Left kidney (tissue), 8 donors: Measurements from ENCODE around the gene MAPRE3. TPM values are rescaled to one million over a fixed set of nuclear protein-coding genes. Genes with fewer than 3 reads are reported as not detected.
"Not testable (repeated sequence)": the region's sequence is repeated elsewhere in the genome, so short reads cannot be mapped to it uniquely, and the experiment has no call there.

Experiments
- DNase-seq: peaks from one replicate; pipeline ENCODE4 v3.0.0-alpha.2; 2013
- long read RNA-seq, 8 donors: transcript quantifications; one replicate each; lab custom pipeline, GENCODE V29; 2026
- polyA plus RNA-seq: library from polyadenylated mRNA; unstranded; fragments of 120-200 nt; gene quantifications from one replicate; pipeline ENCODE4 v1.2.1, GENCODE V29; 2013; ENCODE audit not compliant: insufficient read length

Gene MAPRE3
- 12.2 TPM for polyA plus RNA-seq
- long read RNA-seq, donor 1, partial matches to known transcripts = 0 of 3 reads
- long read RNA-seq, donor 1, other reads (novel, unspliced or antisense) = 0 of 3 reads
- long read RNA-seq, donor 2, partial matches to known transcripts = 0 of 7 reads
- long read RNA-seq, donor 2, other reads (novel, unspliced or antisense) = 0 of 7 reads
- long read RNA-seq, donor 3, partial matches to known transcripts = 0 of 1 reads
- long read RNA-seq, donor 3, other reads (novel, unspliced or antisense) = 0 of 1 reads
- long read RNA-seq, donor 4 = 0 reads
- long read RNA-seq, donor 5, transcript MAPRE3-203 (7 exons, 1,801 nt) = major isoform, 5 of 8 reads
- long read RNA-seq, donor 5, partial matches to known transcripts = 0 of 8 reads
- long read RNA-seq, donor 5, other reads (novel, unspliced or antisense) = 0 of 8 reads
- long read RNA-seq, donor 6, partial matches to known transcripts = 14 of 20 reads
- long read RNA-seq, donor 6, other reads (novel, unspliced or antisense) = 0 of 20 reads
- long read RNA-seq, donor 7, partial matches to known transcripts = 0 of 6 reads
- long read RNA-seq, donor 7, other reads (novel, unspliced or antisense) = 0 of 6 reads
- long read RNA-seq, donor 8, partial matches to known transcripts = 0 of 4 reads
- long read RNA-seq, donor 8, other reads (novel, unspliced or antisense) = 0 of 4 reads

- peak; percentile 80 for DNase-seq
Measured at GRCh38 chr2:26970244-26970927, at the start of gene MAPRE3. Gene MAPRE3 (plus strand): TSS chr2:26970637. CDS start chr2:27022219, 51,582 bp downstream.

- DNase-seq = no peak
Measured at GRCh38 chr2:26921323-26921722, 49.1 kb upstream of the MAPRE3 start.

GRCh38 chr2:26922405-26923188 is 47.8 kb upstream of the MAPRE3 start:
- DNase-seq = peak; percentile 33

- DNase-seq = not testable (repeated sequence)
Measured at GRCh38 chr2:26923189-26923466, 47.3 kb upstream of the MAPRE3 start.

GRCh38 chr2:26924731-26925099 is 45.7 kb upstream of the MAPRE3 start:
- DNase-seq = no peak

GRCh38 chr2:26925100-26925791 is 45.2 kb upstream of the MAPRE3 start:
- DNase-seq = no peak

- no peak for DNase-seq
Measured at GRCh38 chr2:26927221-26927620, 43.2 kb upstream of the MAPRE3 start.

- DNase-seq = no peak
Measured at GRCh38 chr2:26932974-26933373, 37.5 kb upstream of the MAPRE3 start.

- DNase-seq = no peak
Measured at GRCh38 chr2:26933431-26934334, 36.8 kb upstream of the MAPRE3 start.

- DNase-seq = no peak
Measured at GRCh38 chr2:26934335-26934724, 36.1 kb upstream of the MAPRE3 start.

- no peak for DNase-seq
Measured at GRCh38 chr2:26934985-26935384, 35.5 kb upstream of the MAPRE3 start.

GRCh38 chr2:26936855-26937254 is 33.6 kb upstream of the MAPRE3 start:
- DNase-seq = no peak

GRCh38 chr2:26938399-26939118 is 31.9 kb upstream of the MAPRE3 start:
- DNase-seq = no peak

- DNase-seq = no peak
Measured at GRCh38 chr2:26940001-26940400, 30.4 kb upstream of the MAPRE3 start.

GRCh38 chr2:26941486-26941885 is 29.0 kb upstream of the MAPRE3 start:
- DNase-seq = no peak

- peak; percentile 50 for DNase-seq
Measured at GRCh38 chr2:26942543-26943295, 27.7 kb upstream of the MAPRE3 start.

GRCh38 chr2:26945991-26946750 is 24.3 kb upstream of the MAPRE3 start:
- DNase-seq = no peak
